ENCODE data around the gene AGBL4.

Gene AGBL4

DNA sequence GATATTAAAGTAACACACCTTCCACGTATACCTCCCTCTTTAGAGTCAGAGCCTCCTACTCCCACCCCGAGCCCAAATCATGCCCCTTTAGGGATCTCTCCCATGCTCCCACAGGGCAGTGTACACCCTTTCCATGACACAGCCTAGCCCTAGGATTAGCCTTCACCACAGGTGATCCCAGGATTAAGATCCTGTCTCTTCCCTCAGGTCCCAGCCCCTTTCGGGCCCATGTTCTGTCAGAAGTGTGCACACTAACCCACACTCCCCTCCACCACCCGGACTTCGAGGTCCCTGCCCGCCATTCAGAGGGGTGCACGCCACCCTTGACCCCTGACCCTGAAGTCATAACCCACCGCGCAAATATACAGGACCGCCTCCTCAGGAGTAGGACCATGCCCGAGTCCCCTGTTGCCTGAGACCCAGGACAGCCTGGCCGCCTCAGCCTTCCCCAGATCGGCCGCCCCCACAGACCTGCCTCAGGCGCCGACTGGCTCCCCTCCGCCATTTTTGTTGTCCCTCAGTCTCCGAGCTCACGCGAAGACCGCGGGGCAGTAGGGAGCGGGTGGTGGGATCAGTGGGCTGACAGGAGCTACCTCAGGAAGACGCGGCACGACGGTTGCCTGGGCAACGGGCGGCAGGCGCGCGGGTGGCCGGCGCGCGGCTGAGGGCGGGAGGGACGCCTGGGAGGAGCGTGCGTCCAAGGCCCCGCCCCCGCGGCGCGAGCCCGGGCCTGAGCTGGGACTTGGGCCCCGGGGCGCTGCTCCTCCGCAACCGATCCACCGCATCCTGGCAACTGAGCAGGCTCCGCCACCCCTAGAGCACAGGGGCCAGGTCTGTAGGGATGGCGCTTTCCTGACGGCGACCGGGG lies at the start of gene AGBL4:
Gene AGBL4 (minus strand): TSS at position 663 of the 868 bp plus-strand sequence.
- H3K27ac ChIP-seq: no peak within 1 kb of the TSS
- TF ChIP-seq, protein P1, sequence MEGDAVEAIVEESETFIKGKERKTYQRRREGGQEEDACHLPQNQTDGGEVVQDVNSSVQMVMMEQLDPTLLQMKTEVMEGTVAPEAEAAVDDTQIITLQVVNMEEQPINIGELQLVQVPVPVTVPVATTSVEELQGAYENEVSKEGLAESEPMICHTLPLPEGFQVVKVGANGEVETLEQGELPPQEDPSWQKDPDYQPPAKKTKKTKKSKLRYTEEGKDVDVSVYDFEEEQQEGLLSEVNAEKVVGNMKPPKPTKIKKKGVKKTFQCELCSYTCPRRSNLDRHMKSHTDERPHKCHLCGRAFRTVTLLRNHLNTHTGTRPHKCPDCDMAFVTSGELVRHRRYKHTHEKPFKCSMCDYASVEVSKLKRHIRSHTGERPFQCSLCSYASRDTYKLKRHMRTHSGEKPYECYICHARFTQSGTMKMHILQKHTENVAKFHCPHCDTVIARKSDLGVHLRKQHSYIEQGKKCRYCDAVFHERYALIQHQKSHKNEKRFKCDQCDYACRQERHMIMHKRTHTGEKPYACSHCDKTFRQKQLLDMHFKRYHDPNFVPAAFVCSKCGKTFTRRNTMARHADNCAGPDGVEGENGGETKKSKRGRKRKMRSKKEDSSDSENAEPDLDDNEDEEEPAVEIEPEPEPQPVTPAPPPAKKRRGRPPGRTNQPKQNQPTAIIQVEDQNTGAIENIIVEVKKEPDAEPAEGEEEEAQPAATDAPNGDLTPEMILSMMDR (IDR thresholded peaks at IDR 0.05): no peak
- no peaks in the 10 kb centered on the region for H3K4me1 ChIP-seq (ENCODE audit: control insufficient read depth in 1 of 2, insufficient read depth in 1 of 2, low read depth in 1 of 2, low read length in 1 of 2)
- H3K9me3 ChIP-seq: no peaks in the 10 kb centered on the region
- H3K4me3 ChIP-seq (ENCODE audit: low read depth in 1 of 2, low read length in 1 of 2): no peak within 1 kb of the TSS
- no peaks in the 10 kb centered on the region for H3K36me3 ChIP-seq
- peaks cover 57% of the 10 kb centered on the region for H3K27me3 ChIP-seq

DNA sequence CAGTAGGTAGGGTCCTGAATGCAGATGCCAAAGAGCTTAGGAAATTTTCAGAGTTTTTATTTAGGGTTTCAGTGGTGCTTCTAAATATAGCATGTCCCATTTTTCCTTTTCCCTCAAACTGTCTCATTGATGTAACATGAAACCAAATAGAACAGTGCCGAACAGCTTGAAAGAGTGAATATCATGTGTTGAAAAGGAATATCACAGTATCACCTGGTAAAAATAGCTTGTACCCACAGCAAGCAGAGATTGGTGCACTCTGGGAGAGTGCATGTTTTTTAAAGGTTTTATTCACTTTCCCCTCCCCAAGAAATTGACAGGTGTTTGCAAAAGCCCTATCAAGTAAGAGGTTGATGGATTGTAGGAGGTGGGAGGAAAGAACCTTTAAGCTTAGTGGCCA lies 43.1 kb upstream of the AGBL4 start:
- Histone ChIP-seq H3K4me1 (ENCODE audit: control insufficient read depth in 1 of 2, insufficient read depth in 1 of 2, low read depth in 1 of 2, low read length in 1 of 2) (no peaks in the 10 kb centered on the region), H3K4me3 (ENCODE audit: low read depth in 1 of 2, low read length in 1 of 2) (no peak overlapping the region), H3K27ac (no peak overlapping the region), H3K9me3 (no peaks in the 10 kb centered on the region), H3K27me3 (no peaks in the 10 kb centered on the region), H3K36me3 (no peaks in the 10 kb centered on the region)
- TF ChIP-seq, protein P1 (IDR thresholded peaks at IDR 0.05): no peak

DNA sequence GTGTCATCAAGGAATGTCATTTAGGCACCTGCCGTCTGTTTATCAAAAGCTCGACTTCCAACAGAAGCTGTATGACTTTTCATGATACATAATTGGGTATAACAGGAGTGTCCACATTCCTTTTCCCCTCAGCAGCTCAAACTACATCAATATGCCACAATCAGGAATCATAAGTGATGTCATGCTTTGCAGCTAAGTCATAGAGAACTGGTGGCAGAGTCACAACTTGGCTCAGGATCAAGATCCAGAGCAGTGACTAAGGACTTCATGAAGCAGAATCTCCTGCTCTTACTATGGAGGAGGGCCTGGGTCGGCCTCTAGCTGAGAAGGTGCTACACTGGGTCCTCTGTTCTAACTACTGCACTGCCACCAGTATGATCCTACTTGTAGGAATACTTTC lies 36.5 kb upstream of the AGBL4 start:
- H3K36me3 ChIP-seq: no peaks in the 10 kb centered on the region
- no peaks in the 10 kb centered on the region for H3K27me3 ChIP-seq
- H3K27ac ChIP-seq: no peak overlapping the region
- H3K9me3 ChIP-seq: no peaks in the 10 kb centered on the region
- H3K4me1 ChIP-seq (ENCODE audit: control insufficient read depth in 1 of 2, insufficient read depth in 1 of 2, low read depth in 1 of 2, low read length in 1 of 2): no peaks in the 10 kb centered on the region
- no peak overlapping the region for H3K4me3 ChIP-seq (ENCODE audit: low read depth in 1 of 2, low read length in 1 of 2)
- TF ChIP-seq, protein P1 (IDR thresholded peaks at IDR 0.05): no peak

DNA sequence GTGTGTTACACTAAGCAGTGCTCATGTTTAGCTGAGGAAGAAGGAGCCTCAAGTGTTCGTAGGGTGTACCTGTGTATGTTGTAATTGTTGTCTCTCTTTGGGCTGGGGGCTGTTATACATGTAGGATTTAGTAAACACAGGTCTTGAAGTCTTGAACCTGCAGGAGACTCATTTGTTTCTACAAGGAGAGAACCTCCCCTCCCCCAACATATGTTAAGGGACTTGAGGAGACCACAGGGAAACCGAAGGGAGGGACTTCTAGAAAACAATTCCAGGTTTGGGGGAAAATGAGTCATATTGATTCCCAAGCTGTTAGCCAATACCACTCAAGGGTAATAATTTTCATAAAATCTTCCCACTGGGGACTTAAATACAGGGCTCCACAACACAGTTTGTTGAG lies 25.0 kb upstream of the AGBL4 start:
- Histone ChIP-seq H3K4me3 (ENCODE audit: low read depth in 1 of 2, low read length in 1 of 2) (no peak overlapping the region), H3K4me1 (ENCODE audit: control insufficient read depth in 1 of 2, insufficient read depth in 1 of 2, low read depth in 1 of 2, low read length in 1 of 2) (no peaks in the 10 kb centered on the region), H3K9me3 (no peaks in the 10 kb centered on the region), H3K27ac (no peak overlapping the region), H3K36me3 (no peaks in the 10 kb centered on the region), H3K27me3 (peaks cover 69% of the 10 kb centered on the region)
- TF ChIP-seq, protein P1 (IDR thresholded peaks at IDR 0.05): no peak

DNA sequence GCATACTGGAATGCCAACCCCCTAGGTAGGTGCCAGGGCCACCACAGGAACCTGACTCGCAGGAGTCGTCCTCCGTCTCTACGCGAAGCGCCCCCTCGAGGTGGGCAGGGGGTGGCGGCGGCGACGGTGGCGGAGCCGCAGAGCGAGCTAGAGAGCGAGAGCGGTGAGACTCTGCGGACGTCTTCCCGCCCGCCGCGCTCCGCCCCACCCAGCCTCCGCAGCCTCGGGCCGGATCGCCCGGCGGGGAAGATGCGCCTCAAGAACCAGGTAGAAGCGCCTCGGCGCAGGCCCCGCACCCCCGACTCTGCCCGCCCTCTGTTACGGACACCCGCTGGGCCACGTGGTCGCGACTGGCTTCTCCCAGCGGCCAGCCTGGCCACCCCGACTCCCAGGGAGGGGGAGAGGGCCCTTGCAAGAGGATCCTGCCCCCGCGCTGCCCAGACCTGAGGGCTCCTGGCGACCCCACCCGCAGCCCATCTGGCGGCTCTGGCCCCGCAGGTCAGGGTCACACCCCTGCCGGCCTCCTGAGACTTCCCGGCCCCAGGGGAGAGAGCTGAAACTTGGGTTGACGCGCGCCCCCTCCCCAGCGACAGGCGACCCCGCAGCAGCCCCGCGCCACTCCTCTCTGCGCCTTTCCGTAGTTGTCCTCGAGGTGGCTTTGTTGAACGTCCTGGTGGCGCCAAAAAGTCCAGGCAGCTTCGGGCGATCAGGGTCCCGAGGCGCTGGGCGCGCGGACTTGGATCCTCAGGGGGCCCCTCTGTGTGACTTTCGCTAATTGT lies 24.4 kb upstream of the AGBL4 start:
- H3K27me3 ChIP-seq: peaks cover 74% of the 10 kb centered on the region
- H3K9me3 ChIP-seq: no peaks in the 10 kb centered on the region
- H3K4me3 ChIP-seq (ENCODE audit: low read depth in 1 of 2, low read length in 1 of 2): no peak overlapping the region
- no peaks in the 10 kb centered on the region for H3K4me1 ChIP-seq (ENCODE audit: control insufficient read depth in 1 of 2, insufficient read depth in 1 of 2, low read depth in 1 of 2, low read length in 1 of 2)
- no peak overlapping the region for H3K27ac ChIP-seq
- H3K36me3 ChIP-seq: no peaks in the 10 kb centered on the region
- TF ChIP-seq, protein P1 (IDR thresholded peaks at IDR 0.05): no peak

Data from neutrophil (primary cell).